ENCODE data around the gene PFDN1.

The PFDN1 gene

GRCh38 chr5:140261403-140262171 lies 41.3 kb downstream of the PFDN1 start:
- no peak for TF ChIP-seq ZFX (IDR thresholded peaks at IDR 0.05; ENCODE audit: borderline replicate concordance)
- peak; percentile 5; the same call in 1 of the 2 replicates for TF ChIP-seq CTCF (IDR thresholded peaks at IDR 0.05)
- peak overlapping the region; percentile 59 for H3K27ac ChIP-seq

DNA sequence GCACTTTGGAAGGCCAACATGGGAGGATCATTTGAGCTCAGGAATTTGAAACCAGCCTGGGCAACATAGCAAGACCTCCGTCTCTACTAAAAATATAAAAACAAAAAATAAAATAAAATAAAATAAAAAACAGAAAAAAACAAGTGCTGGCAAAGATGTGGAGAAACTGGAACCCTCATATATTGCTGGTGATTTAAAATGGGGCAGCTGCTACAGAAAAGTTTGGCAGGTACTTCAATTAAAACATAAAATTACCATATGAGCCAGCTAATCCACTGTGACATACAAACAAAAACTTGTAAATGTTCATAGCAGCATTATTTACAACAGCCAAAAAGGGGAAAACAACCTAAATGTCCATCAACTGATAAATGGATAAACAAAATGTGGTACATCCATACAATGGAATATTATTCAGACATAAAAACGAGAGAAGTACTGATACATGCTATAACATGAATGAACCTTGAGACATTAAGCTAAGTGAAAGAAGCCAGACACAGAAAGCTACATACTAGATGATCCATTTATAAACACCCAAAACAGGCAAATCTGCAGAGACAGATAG lies 42.7 kb downstream of the PFDN1 start:
- H3K27ac ChIP-seq = no peak overlapping the region
- TF ChIP-seq ZFX (IDR thresholded peaks at IDR 0.05; ENCODE audit: borderline replicate concordance) = no peak
- TF ChIP-seq CTCF (IDR thresholded peaks at IDR 0.05) = no peak

DNA sequence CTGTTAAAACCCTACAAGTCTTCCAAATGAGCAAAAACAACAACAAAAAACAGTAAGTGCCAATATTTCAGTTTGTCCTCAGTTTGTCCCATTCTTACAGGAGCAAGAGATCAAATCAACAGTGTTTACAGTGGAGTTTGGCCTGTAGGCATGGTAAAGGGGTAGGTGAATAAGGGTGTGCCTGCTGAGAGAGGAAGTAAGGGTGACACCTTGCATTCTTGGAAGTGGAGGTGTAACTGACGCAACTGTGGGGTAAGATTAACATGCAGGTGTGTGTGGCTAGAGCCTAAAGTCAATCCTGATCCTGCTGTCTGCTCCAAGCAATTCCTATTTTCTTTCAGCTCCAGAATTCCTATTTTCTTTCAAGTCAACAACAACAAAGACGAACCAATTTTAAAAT lies 43.4 kb downstream of the PFDN1 start:
- no peak overlapping the region for H3K27ac ChIP-seq

DNA sequence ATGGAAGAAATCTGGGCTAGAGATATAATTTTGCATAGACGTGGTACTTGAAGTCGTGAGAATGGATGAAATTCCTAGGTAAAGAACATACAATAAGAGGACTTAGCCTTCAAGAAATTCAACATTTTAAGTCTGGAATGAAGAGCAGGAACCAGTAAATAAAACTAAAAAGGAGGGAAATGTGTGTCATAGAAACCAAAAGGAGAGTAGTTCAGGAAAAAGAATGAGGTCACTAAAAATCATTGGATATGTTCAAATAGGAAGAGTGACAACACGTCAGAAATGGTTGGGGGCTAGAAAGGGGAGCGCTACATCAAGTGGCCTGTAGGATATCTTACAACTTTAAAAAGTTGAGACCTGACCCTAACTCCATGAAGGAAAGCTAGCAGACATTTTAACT lies 44.0 kb downstream of the PFDN1 start:
- H3K27ac ChIP-seq = no peak overlapping the region
- TF ChIP-seq ZFX (IDR thresholded peaks at IDR 0.05; ENCODE audit: borderline replicate concordance) (no peak), CTCF (IDR thresholded peaks at IDR 0.05) (no peak)

More for the DNA sequence above, 43.4 kb downstream of the PFDN1 start:
- TF ChIP-seq ZFX (IDR thresholded peaks at IDR 0.05; ENCODE audit: borderline replicate concordance) = no peak
- TF ChIP-seq CTCF (IDR thresholded peaks at IDR 0.05) = no peak

GRCh38 chr5:140258016-140258415 lies 44.9 kb downstream of the PFDN1 start:
- no peak for TF ChIP-seq ZFX (IDR thresholded peaks at IDR 0.05; ENCODE audit: borderline replicate concordance)
- TF ChIP-seq CTCF (IDR thresholded peaks at IDR 0.05) = no peak
- no peak overlapping the region for H3K27ac ChIP-seq

- TF ChIP-seq CTCF (IDR thresholded peaks at IDR 0.05) (no peak), ZFX (IDR thresholded peaks at IDR 0.05; ENCODE audit: borderline replicate concordance) (no peak)
- no peak overlapping the region for H3K27ac ChIP-seq
Measured at GRCh38 chr5:140256726-140257125, 46.2 kb downstream of the PFDN1 start.

GRCh38 chr5:140255460-140256157 lies 47.3 kb downstream of the PFDN1 start:
- H3K27ac ChIP-seq = no peak overlapping the region
- no peak for TF ChIP-seq CTCF (IDR thresholded peaks at IDR 0.05)
- no peak for TF ChIP-seq ZFX (IDR thresholded peaks at IDR 0.05; ENCODE audit: borderline replicate concordance)
